GM23338 (cell line): ENCODE results near the gene NFIA. TPM values are rescaled to one million over a fixed set of nuclear protein-coding genes. Genes with fewer than 3 reads are reported as not detected.

Experiments
- ATAC-seq: fragments of 200-7000 bp; cut with Tn5 transposase; 3 replicates; pipeline ENCODE4 v1.9.1; 2020
- DNase-seq: peaks from one replicate; pipeline ENCODE4 v3.0.0-alpha.2; 2015; ENCODE audit warnings: low spot score
- H2AFZ ChIP-seq: fragments of 200-600 bp; sonication (generic); 2 replicates; pipeline ENCODE4 v1.8.0; 2016; ENCODE audit warnings: antibody characterized with exemption, mild to moderate bottlenecking, moderate library complexity
- H3F3A ChIP-seq: fragments of 200-600 bp; sonication (generic); replicated peaks from 2 replicates; pipeline ENCODE4 v1.8.0; 2017; ENCODE audit warnings: antibody characterized with exemption, mixed run types, low read depth
- H3K27ac ChIP-seq: fragments of 200-600 bp; sonication (generic); 2 replicates; pipeline ENCODE4 v1.6.1; 2016; ENCODE audit warnings: low read depth
- H3K27me3 ChIP-seq: fragments of 200-600 bp; sonication (generic); 2 replicates; pipeline ENCODE4 v1.8.0; 2016; ENCODE audit warnings: mild to moderate bottlenecking, mixed run types, moderate library complexity; ENCODE audit not compliant: insufficient read depth
- H3K36me3 ChIP-seq: fragments of 200-600 bp; sonication (generic); 2 replicates; pipeline ENCODE4 v1.8.0; 2016; ENCODE audit warnings: mild to moderate bottlenecking; ENCODE audit not compliant: insufficient read depth
- H3K4me1 ChIP-seq: fragments of 200-600 bp; sonication (generic); 2 replicates; pipeline ENCODE4 v1.8.0; 2016; ENCODE audit warnings: mild to moderate bottlenecking, moderate library complexity; ENCODE audit not compliant: insufficient read depth
- H3K4me2 ChIP-seq: fragments of 200-600 bp; sonication (generic); 2 replicates; pipeline ENCODE4 v1.7.1; 2017; ENCODE audit warnings: mixed run types
- H3K4me3 ChIP-seq: fragments of 200-600 bp; sonication (generic); 2 replicates; pipeline ENCODE4 v1.6.1; 2016; ENCODE audit warnings: mixed run types
- H3K79me2 ChIP-seq: fragments of 200-600 bp; sonication (generic); replicated peaks from 2 replicates; pipeline ENCODE4 v1.8.0; 2017; ENCODE audit warnings: mild to moderate bottlenecking; ENCODE audit not compliant: insufficient read depth
- H3K9me2 ChIP-seq: fragments of 200-600 bp; sonication (generic); 2 replicates; pipeline ENCODE4 v1.8.0; 2017; ENCODE audit not compliant: insufficient read depth
- H4K20me1 ChIP-seq: fragments of 200-600 bp; sonication (generic); replicated peaks from 2 replicates; pipeline ENCODE4 v1.8.0; 2017; ENCODE audit warnings: mild to moderate bottlenecking; ENCODE audit not compliant: insufficient read depth
- H3K27ac Mint-ChIP-seq: 2 replicates; pipeline ENCODE4 v1.8.0; 2020; ENCODE audit warnings: inconsistent platforms, mild to moderate bottlenecking, moderate library complexity, mixed read lengths
- H3K27me3 Mint-ChIP-seq: 3 replicates; pipeline ENCODE4 v1.8.0; 2022; ENCODE audit warnings: low read depth, mild to moderate bottlenecking, moderate library complexity, mixed read lengths, inconsistent platforms; ENCODE audit not compliant: insufficient read depth, poor library complexity
- H3K36me3 Mint-ChIP-seq: 3 replicates; pipeline ENCODE4 v1.8.0; 2021; ENCODE audit warnings: low read depth, mild to moderate bottlenecking, inconsistent platforms, moderate library complexity, mixed read lengths
- H3K4me1 Mint-ChIP-seq: 3 replicates; pipeline ENCODE4 v1.8.0; 2020; ENCODE audit warnings: mild to moderate bottlenecking, inconsistent platforms, mixed read lengths
- H3K4me3 Mint-ChIP-seq: 3 replicates; pipeline ENCODE4 v1.8.0; 2021; ENCODE audit warnings: moderate library complexity, mild to moderate bottlenecking, inconsistent platforms, mixed read lengths
- H3K9me3 Mint-ChIP-seq: 3 replicates; pipeline ENCODE4 v1.8.0; 2020; ENCODE audit warnings: moderate library complexity, mild to moderate bottlenecking, inconsistent platforms, mixed read lengths
- EZH2 ChIP-seq: fragments of 200-600 bp; sonication (generic); IDR thresholded peaks from one replicate; pipeline ENCODE4 v1.8.0; 2017; ENCODE audit warnings: antibody characterized with exemption, mild to moderate bottlenecking, low read depth; ENCODE audit not compliant: unreplicated experiment
- EZH2phosphoT487 ChIP-seq: fragments of 200-600 bp; sonication (generic); IDR thresholded peaks from one replicate; pipeline ENCODE4 v1.8.1; 2018; ENCODE audit warnings: antibody characterized with exemption; ENCODE audit not compliant: unreplicated experiment
- JUNB ChIP-seq: IDR thresholded peaks from one replicate; pipeline ENCODE4 v1.6.1; 2016; ENCODE audit warnings: antibody characterized with exemption; ENCODE audit not compliant: unreplicated experiment
- NANOG ChIP-seq: IDR thresholded peaks from 2 replicates; pipeline ENCODE4 v1.6.1; 2016; ENCODE audit warnings: antibody characterized with exemption, borderline replicate concordance
- STAT1 ChIP-seq: IDR thresholded peaks from one replicate; pipeline ENCODE4 v1.6.1; 2016; ENCODE audit warnings: antibody characterized with exemption; ENCODE audit not compliant: unreplicated experiment
- polyA plus RNA-seq: library from polyadenylated mRNA; unstranded; fragments of >200 nt; fragmentation: Nextera tagmentation; extraction: Ambion mirVana; gene quantifications from 2 replicates; pipeline ENCODE4 v1.2.1, GENCODE V29; 2016
- total RNA-seq: library from RNA; depleted of rRNA; stranded (reverse); fragments of >200 nt; shearing (Covaris generic); gene quantifications from 2 replicates; pipeline ENCODE4 v1.2.3, GENCODE V29; 2014
- TF ChIP-seq, protein P1 (sequence below), 2 experiments: fragments of 200-600 bp in 1 of 2; sonication (generic) in 1 of 2; conservative IDR thresholded peaks; 2 replicates each; pipeline versions ENCODE4 v1.5.1 to v1.6.1; 2016 to 2017; ENCODE audit warnings: antibody characterized with exemption in 2 of 2, low read depth in 2 of 2, mild to moderate bottlenecking in 2 of 2, moderate library complexity in 1 of 2
- TF ChIP-seq, protein P2 (sequence below): IDR thresholded peaks from one replicate; pipeline ENCODE4 v1.6.1; 2018; ENCODE audit warnings: antibody characterized with exemption; ENCODE audit not compliant: unreplicated experiment

NFIA gene
- total and polyA plus RNA-seq, 2 experiments from 2014 or later, result 0.97 to 2.3 TPM

DNA sequence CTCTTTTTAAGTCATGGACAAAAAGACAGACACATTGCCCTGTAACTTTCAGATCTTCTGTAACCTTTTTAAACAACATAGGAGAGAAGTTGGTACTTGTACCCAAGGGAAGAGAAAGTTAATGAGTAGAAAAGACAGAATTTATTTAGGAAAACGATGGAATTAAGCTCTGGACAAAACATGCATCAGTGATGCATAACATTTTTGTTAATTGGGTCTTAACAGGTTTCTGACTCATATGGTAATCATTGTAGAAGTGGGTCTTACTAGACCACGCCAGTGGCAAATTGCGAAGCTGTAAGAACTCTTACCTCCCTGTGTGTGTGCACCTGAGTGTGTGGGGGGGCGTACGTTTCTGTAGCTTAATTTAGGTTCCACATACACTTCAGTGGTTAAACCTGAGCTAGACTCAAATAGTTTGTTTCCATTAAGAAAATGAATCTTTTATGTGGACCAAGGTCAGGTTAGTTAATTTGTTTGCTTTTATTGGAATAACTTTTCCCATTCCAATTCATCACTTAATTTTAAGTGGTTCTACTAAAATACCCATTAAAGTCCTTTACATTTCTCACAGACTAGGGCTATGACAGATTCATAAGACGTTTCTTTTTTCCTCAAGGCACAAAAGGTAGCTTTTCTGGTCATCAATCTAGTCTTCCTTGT is 48.1 kb downstream of the NFIA start:
- Histone ChIP-seq H3K4me2 (no peak overlapping the region), H3F3A (no peaks in the 10 kb centered on the region), H3K36me3 (no peaks in the 10 kb centered on the region), H3K27me3 (no peaks in the 10 kb centered on the region), H3K4me1 (no peaks in the 10 kb centered on the region), H3K27ac (no peak overlapping the region), H3K79me2 (no peaks in the 10 kb centered on the region), H3K4me3 (no peak overlapping the region), H3K9me2 (no peaks in the 10 kb centered on the region), H2AFZ (no peak overlapping the region), H4K20me1 (no peaks in the 10 kb centered on the region)
- Mint-ChIP-seq H3K4me3 (no peak overlapping the region), H3K9me3 (no peaks in the 10 kb centered on the region), H3K36me3 (no peaks in the 10 kb centered on the region), H3K27ac (no peak overlapping the region), H3K4me1 (peaks cover 5% of the 10 kb centered on the region; the same call in 2 of the 3 replicates), H3K27me3 (no peaks in the 10 kb centered on the region)
- ATAC-seq (no peak), DNase-seq (no peak)
- TF ChIP-seq, protein P1, sequence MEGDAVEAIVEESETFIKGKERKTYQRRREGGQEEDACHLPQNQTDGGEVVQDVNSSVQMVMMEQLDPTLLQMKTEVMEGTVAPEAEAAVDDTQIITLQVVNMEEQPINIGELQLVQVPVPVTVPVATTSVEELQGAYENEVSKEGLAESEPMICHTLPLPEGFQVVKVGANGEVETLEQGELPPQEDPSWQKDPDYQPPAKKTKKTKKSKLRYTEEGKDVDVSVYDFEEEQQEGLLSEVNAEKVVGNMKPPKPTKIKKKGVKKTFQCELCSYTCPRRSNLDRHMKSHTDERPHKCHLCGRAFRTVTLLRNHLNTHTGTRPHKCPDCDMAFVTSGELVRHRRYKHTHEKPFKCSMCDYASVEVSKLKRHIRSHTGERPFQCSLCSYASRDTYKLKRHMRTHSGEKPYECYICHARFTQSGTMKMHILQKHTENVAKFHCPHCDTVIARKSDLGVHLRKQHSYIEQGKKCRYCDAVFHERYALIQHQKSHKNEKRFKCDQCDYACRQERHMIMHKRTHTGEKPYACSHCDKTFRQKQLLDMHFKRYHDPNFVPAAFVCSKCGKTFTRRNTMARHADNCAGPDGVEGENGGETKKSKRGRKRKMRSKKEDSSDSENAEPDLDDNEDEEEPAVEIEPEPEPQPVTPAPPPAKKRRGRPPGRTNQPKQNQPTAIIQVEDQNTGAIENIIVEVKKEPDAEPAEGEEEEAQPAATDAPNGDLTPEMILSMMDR (conservative IDR thresholded peaks at IDR 0.05; ENCODE audit: low read depth in 2 of 2), result no peak

DNA sequence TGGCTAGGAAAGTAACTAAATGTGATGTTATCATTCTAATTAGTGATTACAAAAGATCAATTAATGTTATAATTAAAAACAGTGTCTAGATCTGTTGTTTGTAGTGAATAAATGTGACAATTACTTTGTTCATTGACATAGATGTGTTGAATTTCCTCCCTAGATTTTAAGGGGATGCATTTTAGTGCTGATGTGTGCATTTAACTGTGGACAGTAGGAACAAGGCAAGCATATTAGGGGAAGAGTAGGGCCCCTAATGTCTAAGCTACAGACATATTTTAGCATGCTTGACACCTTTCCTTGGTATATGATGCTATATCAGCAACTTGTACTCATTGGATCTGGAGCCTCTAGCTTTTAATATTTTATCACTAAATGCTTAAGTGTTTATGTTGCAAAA is 48.9 kb downstream of the NFIA start:
- peaks cover 2% of the 10 kb centered on the region for H3K27me3 Mint-ChIP-seq
- H3K4me3 Mint-ChIP-seq, result no peak overlapping the region
- Histone ChIP-seq H3K27me3 (no peaks in the 10 kb centered on the region), H3K4me2 (no peak overlapping the region), H3K27ac (no peak overlapping the region), H3K9me2 (no peaks in the 10 kb centered on the region), H3K4me3 (no peak overlapping the region), H3K4me1 (no peaks in the 10 kb centered on the region), H2AFZ (no peak overlapping the region), H3K79me2 (no peaks in the 10 kb centered on the region), H3F3A (no peaks in the 10 kb centered on the region), H4K20me1 (no peaks in the 10 kb centered on the region), H3K36me3 (no peaks in the 10 kb centered on the region)
- no peaks in the 10 kb centered on the region for H3K36me3 Mint-ChIP-seq
- no peak overlapping the region for H3K27ac Mint-ChIP-seq
- no peak for TF ChIP-seq STAT1
- H3K9me3 Mint-ChIP-seq, result no peaks in the 10 kb centered on the region
- H3K4me1 Mint-ChIP-seq, result peaks cover 4% of the 10 kb centered on the region; the same call in 2 of the 3 replicates
- ATAC-seq (no peak), DNase-seq (no peak)

DNA sequence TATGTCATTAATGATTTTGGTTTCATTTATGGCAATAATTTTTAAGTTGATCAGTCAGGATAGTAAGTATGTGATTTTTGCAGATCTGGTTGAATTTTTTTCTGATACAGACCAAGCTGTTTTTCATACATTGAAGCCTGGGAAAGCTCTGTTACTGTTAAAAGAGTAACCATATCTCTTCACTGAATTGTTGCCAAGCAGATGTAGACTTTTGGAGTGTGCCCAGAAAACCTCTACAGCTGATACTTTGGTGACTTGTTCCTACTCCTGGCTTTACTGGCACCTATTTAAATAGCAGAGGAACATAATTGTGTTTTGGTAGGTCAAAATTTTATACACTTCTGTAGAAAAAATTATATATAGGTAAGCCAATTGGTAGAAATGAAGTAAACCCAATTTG is 49.4 kb downstream of the NFIA start:
- H3K9me3 Mint-ChIP-seq, result no peaks in the 10 kb centered on the region
- Histone ChIP-seq H3K27ac (no peak overlapping the region), H2AFZ (no peak overlapping the region), H3F3A (no peaks in the 10 kb centered on the region), H3K4me3 (no peak overlapping the region), H3K36me3 (no peaks in the 10 kb centered on the region), H3K4me1 (no peaks in the 10 kb centered on the region), H3K4me2 (no peak overlapping the region), H4K20me1 (no peaks in the 10 kb centered on the region), H3K27me3 (no peaks in the 10 kb centered on the region), H3K79me2 (no peaks in the 10 kb centered on the region), H3K9me2 (no peaks in the 10 kb centered on the region)
- H3K4me1 Mint-ChIP-seq, result peaks cover 4% of the 10 kb centered on the region; the same call in 2 of the 3 replicates
- no peak overlapping the region for H3K4me3 Mint-ChIP-seq
- H3K36me3 Mint-ChIP-seq, result no peaks in the 10 kb centered on the region
- no peak overlapping the region for H3K27ac Mint-ChIP-seq
- peaks cover 2% of the 10 kb centered on the region for H3K27me3 Mint-ChIP-seq
- ATAC-seq, result no peak
- DNase-seq, result no peak
- no peak for TF ChIP-seq EZH2
- no peak for TF ChIP-seq NANOG
- TF ChIP-seq EZH2phosphoT487, result no peak
- TF ChIP-seq, protein P2, sequence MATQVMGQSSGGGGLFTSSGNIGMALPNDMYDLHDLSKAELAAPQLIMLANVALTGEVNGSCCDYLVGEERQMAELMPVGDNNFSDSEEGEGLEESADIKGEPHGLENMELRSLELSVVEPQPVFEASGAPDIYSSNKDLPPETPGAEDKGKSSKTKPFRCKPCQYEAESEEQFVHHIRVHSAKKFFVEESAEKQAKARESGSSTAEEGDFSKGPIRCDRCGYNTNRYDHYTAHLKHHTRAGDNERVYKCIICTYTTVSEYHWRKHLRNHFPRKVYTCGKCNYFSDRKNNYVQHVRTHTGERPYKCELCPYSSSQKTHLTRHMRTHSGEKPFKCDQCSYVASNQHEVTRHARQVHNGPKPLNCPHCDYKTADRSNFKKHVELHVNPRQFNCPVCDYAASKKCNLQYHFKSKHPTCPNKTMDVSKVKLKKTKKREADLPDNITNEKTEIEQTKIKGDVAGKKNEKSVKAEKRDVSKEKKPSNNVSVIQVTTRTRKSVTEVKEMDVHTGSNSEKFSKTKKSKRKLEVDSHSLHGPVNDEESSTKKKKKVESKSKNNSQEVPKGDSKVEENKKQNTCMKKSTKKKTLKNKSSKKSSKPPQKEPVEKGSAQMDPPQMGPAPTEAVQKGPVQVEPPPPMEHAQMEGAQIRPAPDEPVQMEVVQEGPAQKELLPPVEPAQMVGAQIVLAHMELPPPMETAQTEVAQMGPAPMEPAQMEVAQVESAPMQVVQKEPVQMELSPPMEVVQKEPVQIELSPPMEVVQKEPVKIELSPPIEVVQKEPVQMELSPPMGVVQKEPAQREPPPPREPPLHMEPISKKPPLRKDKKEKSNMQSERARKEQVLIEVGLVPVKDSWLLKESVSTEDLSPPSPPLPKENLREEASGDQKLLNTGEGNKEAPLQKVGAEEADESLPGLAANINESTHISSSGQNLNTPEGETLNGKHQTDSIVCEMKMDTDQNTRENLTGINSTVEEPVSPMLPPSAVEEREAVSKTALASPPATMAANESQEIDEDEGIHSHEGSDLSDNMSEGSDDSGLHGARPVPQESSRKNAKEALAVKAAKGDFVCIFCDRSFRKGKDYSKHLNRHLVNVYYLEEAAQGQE, result no peak
- no peak for TF ChIP-seq JUNB
